ENCODE data around the gene PPP5C.
A peak's percentile ranks its signal among the peaks of the same experiment; 100 is the strongest.

Gene PPP5C

GRCh38 chr19:46420056-46420455, 73.2 kb downstream of the PPP5C start:
- no peak overlapping the region for H2BK15ac ChIP-seq (replicated peaks; ENCODE audit: low read depth)
- H3K27ac ChIP-seq (ENCODE audit: low read depth, low read length), result no peak overlapping the region
- no peak overlapping the region for H3K56ac ChIP-seq (ENCODE audit: low read length)
- no peak for DNase-seq
- no peak overlapping the region for H4K8ac ChIP-seq (ENCODE audit: low read depth, low read length)
- H2AK5ac ChIP-seq (ENCODE audit: low read length), result no peak overlapping the region
- no peaks in the 10 kb centered on the region for H3K79me2 ChIP-seq (ENCODE audit: control insufficient read depth, insufficient read depth, low read length)
- no peaks in the 10 kb centered on the region for H3K4me1 ChIP-seq (ENCODE audit: control insufficient read depth, low read depth, low read length)
- no peak overlapping the region for H2BK5ac ChIP-seq (ENCODE audit: low read length)
- no peak overlapping the region for H2BK120ac ChIP-seq (ENCODE audit: low read depth, low read length)
- no peak overlapping the region for H3K18ac ChIP-seq (ENCODE audit: low read length)
- no peak overlapping the region for H3K4ac ChIP-seq (ENCODE audit: low read depth, low read length)
- no peak overlapping the region for H3K4me2 ChIP-seq (ENCODE audit: low read length)
- no peak overlapping the region for H3K23ac ChIP-seq (ENCODE audit: low read length)
- no peak overlapping the region for H4K5ac ChIP-seq (ENCODE audit: low read length)
- no peaks in the 10 kb centered on the region for H3K36me3 ChIP-seq (ENCODE audit: control insufficient read depth, insufficient read depth, low read length)
- H3K4me3 ChIP-seq (ENCODE audit: low read length), result no peak overlapping the region
- no peaks in the 10 kb centered on the region for H3K27me3 ChIP-seq (ENCODE audit: insufficient read depth, low read length, poor library complexity)
- H3K9ac ChIP-seq (ENCODE audit: low read length), result no peak overlapping the region
- H3K79me1 ChIP-seq (ENCODE audit: low read length), result no peaks in the 10 kb centered on the region
- no CpG with 5 or more reads among the region's 7 CpGs for WGBS (ENCODE audit: extremely low coverage, insufficient coverage, low lambda C conversion rate)

- H3K79me1 ChIP-seq (ENCODE audit: low read length), result no peaks in the 10 kb centered on the region
- no peak overlapping the region for H3K4me2 ChIP-seq (ENCODE audit: low read length)
- no peaks in the 10 kb centered on the region for H3K4me1 ChIP-seq (ENCODE audit: control insufficient read depth, low read depth, low read length)
- H3K23ac ChIP-seq (ENCODE audit: low read length), result no peak overlapping the region
- no peak overlapping the region for H4K8ac ChIP-seq (ENCODE audit: low read depth, low read length)
- H3K27me3 ChIP-seq (ENCODE audit: insufficient read depth, low read length, poor library complexity), result no peaks in the 10 kb centered on the region
- WGBS (ENCODE audit: extremely low coverage, insufficient coverage, low lambda C conversion rate), result no CpG with 5 or more reads among the region's 2 CpGs
- H4K5ac ChIP-seq (ENCODE audit: low read length), result no peak overlapping the region
- no peak overlapping the region for H3K27ac ChIP-seq (ENCODE audit: low read depth, low read length)
- no peaks in the 10 kb centered on the region for H3K36me3 ChIP-seq (ENCODE audit: control insufficient read depth, insufficient read depth, low read length)
- no peaks in the 10 kb centered on the region for H3K79me2 ChIP-seq (ENCODE audit: control insufficient read depth, insufficient read depth, low read length)
- H2AK5ac ChIP-seq (ENCODE audit: low read length), result no peak overlapping the region
- no peak overlapping the region for H3K4ac ChIP-seq (ENCODE audit: low read depth, low read length)
- no peak for DNase-seq
- no peak overlapping the region for H3K56ac ChIP-seq (ENCODE audit: low read length)
- H2BK15ac ChIP-seq (replicated peaks; ENCODE audit: low read depth), result no peak overlapping the region
- no peak overlapping the region for H3K4me3 ChIP-seq (ENCODE audit: low read length)
- H2BK120ac ChIP-seq (ENCODE audit: low read depth, low read length), result no peak overlapping the region
- no peak overlapping the region for H3K9ac ChIP-seq (ENCODE audit: low read length)
- no peak overlapping the region for H2BK5ac ChIP-seq (ENCODE audit: low read length)
- no peak overlapping the region for H3K18ac ChIP-seq (ENCODE audit: low read length)
Measured at GRCh38 chr19:46422344-46422743, 75.5 kb downstream of the PPP5C start.

GRCh38 chr19:46423188-46423587, 76.3 kb downstream of the PPP5C start:
- Histone ChIP-seq H2BK15ac (replicated peaks; ENCODE audit: low read depth) (no peak overlapping the region), H3K4me2 (ENCODE audit: low read length) (no peak overlapping the region), H3K18ac (ENCODE audit: low read length) (no peak overlapping the region), H3K4ac (ENCODE audit: low read depth, low read length) (no peak overlapping the region), H3K56ac (ENCODE audit: low read length) (no peak overlapping the region), H4K5ac (ENCODE audit: low read length) (no peak overlapping the region), H3K4me1 (ENCODE audit: control insufficient read depth, low read depth, low read length) (no peaks in the 10 kb centered on the region), H4K8ac (ENCODE audit: low read depth, low read length) (no peak overlapping the region), H3K23ac (ENCODE audit: low read length) (no peak overlapping the region), H3K79me1 (ENCODE audit: low read length) (no peaks in the 10 kb centered on the region), H3K9ac (ENCODE audit: low read length) (no peak overlapping the region), H2BK120ac (ENCODE audit: low read depth, low read length) (no peak overlapping the region), H3K4me3 (ENCODE audit: low read length) (no peak overlapping the region), H3K27ac (ENCODE audit: low read depth, low read length) (no peak overlapping the region), H3K79me2 (ENCODE audit: control insufficient read depth, insufficient read depth, low read length) (no peaks in the 10 kb centered on the region), H3K27me3 (ENCODE audit: insufficient read depth, low read length, poor library complexity) (no peaks in the 10 kb centered on the region), H2BK5ac (ENCODE audit: low read length) (no peak overlapping the region), H2AK5ac (ENCODE audit: low read length) (no peak overlapping the region), H3K36me3 (ENCODE audit: control insufficient read depth, insufficient read depth, low read length) (no peaks in the 10 kb centered on the region)
- WGBS (ENCODE audit: extremely low coverage, insufficient coverage, low lambda C conversion rate), result no CpG with 5 or more reads among the region's 5 CpGs
- no peak for DNase-seq

GRCh38 chr19:46426035-46426505, 79.2 kb downstream of the PPP5C start:
- Histone ChIP-seq H3K27ac (ENCODE audit: low read depth, low read length) (no peak overlapping the region), H3K27me3 (ENCODE audit: insufficient read depth, low read length, poor library complexity) (no peaks in the 10 kb centered on the region), H3K79me2 (ENCODE audit: control insufficient read depth, insufficient read depth, low read length) (no peaks in the 10 kb centered on the region), H3K23ac (ENCODE audit: low read length) (no peak overlapping the region), H2BK5ac (ENCODE audit: low read length) (no peak overlapping the region), H3K4me1 (ENCODE audit: control insufficient read depth, low read depth, low read length) (no peaks in the 10 kb centered on the region), H2BK15ac (replicated peaks; ENCODE audit: low read depth) (no peak overlapping the region), H3K9ac (ENCODE audit: low read length) (peak overlapping the region; percentile 86), H3K36me3 (ENCODE audit: control insufficient read depth, insufficient read depth, low read length) (no peaks in the 10 kb centered on the region), H4K8ac (ENCODE audit: low read depth, low read length) (no peak overlapping the region), H3K4me2 (ENCODE audit: low read length) (peak overlapping the region; percentile 68), H3K56ac (ENCODE audit: low read length) (peak overlapping the region; percentile 87), H2BK120ac (ENCODE audit: low read depth, low read length) (no peak overlapping the region), H3K4ac (ENCODE audit: low read depth, low read length) (no peak overlapping the region), H3K4me3 (ENCODE audit: low read length) (peak overlapping the region; percentile 80), H4K5ac (ENCODE audit: low read length) (no peak overlapping the region), H3K79me1 (ENCODE audit: low read length) (no peaks in the 10 kb centered on the region), H2AK5ac (ENCODE audit: low read length) (no peak overlapping the region), H3K18ac (ENCODE audit: low read length) (no peak overlapping the region)
- no CpG with 5 or more reads among the region's 10 CpGs for WGBS (ENCODE audit: extremely low coverage, insufficient coverage, low lambda C conversion rate)
- DNase-seq, result no peak

GRCh38 chr19:46426506-46427162, 79.7 kb downstream of the PPP5C start:
- no peak overlapping the region for H4K5ac ChIP-seq (ENCODE audit: low read length)
- H3K27me3 ChIP-seq (ENCODE audit: insufficient read depth, low read length, poor library complexity), result no peaks in the 10 kb centered on the region
- H3K27ac ChIP-seq (ENCODE audit: low read depth, low read length), result no peak overlapping the region
- no peak overlapping the region for H3K23ac ChIP-seq (ENCODE audit: low read length)
- H3K4me3 ChIP-seq (ENCODE audit: low read length), result peak overlapping the region; percentile 80
- H2BK120ac ChIP-seq (ENCODE audit: low read depth, low read length), result no peak overlapping the region
- no peak overlapping the region for H2BK15ac ChIP-seq (replicated peaks; ENCODE audit: low read depth)
- no peaks in the 10 kb centered on the region for H3K36me3 ChIP-seq (ENCODE audit: control insufficient read depth, insufficient read depth, low read length)
- no peak overlapping the region for H2BK5ac ChIP-seq (ENCODE audit: low read length)
- H3K56ac ChIP-seq (ENCODE audit: low read length), result peak overlapping the region; percentile 87
- peak overlapping the region; percentile 68 for H3K4me2 ChIP-seq (ENCODE audit: low read length)
- no peak overlapping the region for H4K8ac ChIP-seq (ENCODE audit: low read depth, low read length)
- H3K4me1 ChIP-seq (ENCODE audit: control insufficient read depth, low read depth, low read length), result no peaks in the 10 kb centered on the region
- no peaks in the 10 kb centered on the region for H3K79me2 ChIP-seq (ENCODE audit: control insufficient read depth, insufficient read depth, low read length)
- 100% methylated on average over 3 of the region's 32 CpGs for WGBS (ENCODE audit: extremely low coverage, insufficient coverage, low lambda C conversion rate)
- no peak overlapping the region for H3K4ac ChIP-seq (ENCODE audit: low read depth, low read length)
- H2AK5ac ChIP-seq (ENCODE audit: low read length), result no peak overlapping the region
- peak; percentile 87 for DNase-seq
- no peaks in the 10 kb centered on the region for H3K79me1 ChIP-seq (ENCODE audit: low read length)
- H3K18ac ChIP-seq (ENCODE audit: low read length), result no peak overlapping the region
- H3K9ac ChIP-seq (ENCODE audit: low read length), result peak overlapping the region; percentile 86

GRCh38 chr19:46427518-46428045, 80.7 kb downstream of the PPP5C start:
- no peak overlapping the region for H3K9ac ChIP-seq (ENCODE audit: low read length)
- H3K79me2 ChIP-seq (ENCODE audit: control insufficient read depth, insufficient read depth, low read length), result no peaks in the 10 kb centered on the region
- no peaks in the 10 kb centered on the region for H3K36me3 ChIP-seq (ENCODE audit: control insufficient read depth, insufficient read depth, low read length)
- no peaks in the 10 kb centered on the region for H3K27me3 ChIP-seq (ENCODE audit: insufficient read depth, low read length, poor library complexity)
- no peak overlapping the region for H3K56ac ChIP-seq (ENCODE audit: low read length)
- H2BK120ac ChIP-seq (ENCODE audit: low read depth, low read length), result no peak overlapping the region
- no peak overlapping the region for H2BK15ac ChIP-seq (replicated peaks; ENCODE audit: low read depth)
- no peak overlapping the region for H4K8ac ChIP-seq (ENCODE audit: low read depth, low read length)
- no peaks in the 10 kb centered on the region for H3K4me1 ChIP-seq (ENCODE audit: control insufficient read depth, low read depth, low read length)
- H3K79me1 ChIP-seq (ENCODE audit: low read length), result no peaks in the 10 kb centered on the region
- H3K18ac ChIP-seq (ENCODE audit: low read length), result no peak overlapping the region
- H2AK5ac ChIP-seq (ENCODE audit: low read length), result no peak overlapping the region
- H3K4ac ChIP-seq (ENCODE audit: low read depth, low read length), result no peak overlapping the region
- DNase-seq, result no peak
- no peak overlapping the region for H3K23ac ChIP-seq (ENCODE audit: low read length)
- H3K4me3 ChIP-seq (ENCODE audit: low read length), result no peak overlapping the region
- H2BK5ac ChIP-seq (ENCODE audit: low read length), result no peak overlapping the region
- no peak overlapping the region for H4K5ac ChIP-seq (ENCODE audit: low read length)
- no peak overlapping the region for H3K27ac ChIP-seq (ENCODE audit: low read depth, low read length)
- no peak overlapping the region for H3K4me2 ChIP-seq (ENCODE audit: low read length)
- WGBS (ENCODE audit: extremely low coverage, insufficient coverage, low lambda C conversion rate), result no CpG with 5 or more reads among the region's 17 CpGs

Measured in mesendoderm (in vitro differentiated cells).